Cardiac septum (tissue), 1 donor: ENCODE data around the gene ZNF548. TPM values are rescaled to one million over a fixed set of nuclear protein-coding genes. Genes with fewer than 3 reads are reported as not detected.

ENCODE experiments used
- DNase-seq: peaks from one replicate; pipeline ENCODE4 v3.0.0-alpha.2; 2020; ENCODE audit warnings: low spot score
- intact Hi-C: fragments of 100-400 bp; cut with DNase I; formaldehyde crosslinking; loops from one replicate; pipeline ENCODE4 v1.14.0; 2022
- total RNA-seq: library from RNA; stranded (reverse); fragmentation: NEBNext Ultra II Directional; extraction: Animal tissue kit (Norgen Biotek cat#: 25700); gene quantifications from one replicate; pipeline ENCODE4 v1.2.1, GENCODE V29; 2021
- donor health status: DM: no; HTN: no; CAD: no.

ZNF548 gene
- total RNA-seq, 1 donor from 2014 or later, result 16.1 TPM

DNA sequence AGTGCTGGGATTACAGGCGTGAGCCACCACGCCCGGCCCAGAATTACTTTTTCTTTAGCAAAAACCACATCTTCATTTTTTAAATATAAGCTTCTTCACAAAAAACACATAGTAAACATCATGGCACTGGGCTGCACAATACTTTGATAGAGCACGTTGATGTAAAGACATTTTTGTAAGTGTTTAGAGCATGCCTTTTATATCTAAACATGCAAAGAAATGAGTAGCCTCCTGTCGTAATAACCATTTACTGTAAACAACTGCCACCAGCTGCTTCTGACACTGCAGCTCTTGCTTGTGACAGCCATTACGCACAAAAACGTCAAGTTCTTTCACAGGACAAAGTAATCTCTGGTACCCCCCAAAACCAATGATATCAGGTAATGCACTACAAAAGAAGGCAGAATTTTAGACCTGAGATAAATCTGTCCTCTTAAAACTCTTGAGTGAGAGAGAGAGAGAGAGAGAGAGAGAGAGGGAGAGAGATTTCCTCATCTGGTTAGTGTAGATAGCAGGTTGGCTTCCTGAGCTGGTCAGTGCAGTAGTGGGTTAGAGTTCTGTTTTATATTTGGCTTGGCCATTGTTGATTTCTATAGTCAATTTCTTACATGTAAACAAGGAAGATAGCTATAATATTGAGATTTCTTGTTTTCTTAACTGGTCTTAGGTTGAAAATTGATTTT lies 6.7 kb upstream of the ZNF548 start:
- DNase-seq, result no peak
- intact Hi-C loops, result no loop called here

DNA sequence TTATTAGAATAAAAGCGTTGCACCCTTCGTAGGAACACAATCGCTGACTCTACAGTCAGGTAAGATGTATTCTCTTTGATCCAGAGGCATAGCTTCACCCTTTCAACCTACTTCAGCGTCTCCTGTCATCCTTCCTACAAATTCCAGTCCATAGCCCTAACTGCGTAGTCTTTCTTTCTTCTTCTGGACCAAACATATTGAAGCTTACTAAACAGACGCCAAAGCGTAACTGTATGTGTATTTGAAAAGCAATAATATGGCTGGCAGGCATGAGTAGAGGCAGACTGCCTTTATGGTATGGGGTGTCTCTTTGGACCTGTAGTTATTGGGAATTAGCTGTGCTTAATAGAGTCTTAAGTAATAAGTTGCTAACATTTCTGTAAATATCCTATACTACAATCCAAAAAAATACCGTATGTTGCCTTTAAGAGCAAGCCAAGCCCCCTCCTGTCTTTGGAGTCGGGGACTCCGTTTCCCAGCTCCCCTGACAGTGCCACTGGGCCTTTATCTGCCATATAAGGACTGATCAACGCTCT lies 392 bp upstream of the ZNF548 start:
- no peak for DNase-seq
- intact Hi-C loops, result loop anchor here (2.0 kb wide), 1 partner anchor 26 kb away; the partner anchor contains the start of genes TRAPPC2B and ZNF547

- no peak for DNase-seq
- intact Hi-C loops, result no loop called here
Measured at GRCh38 chr19:57395710-57396109, 6.1 kb downstream of the ZNF548 start.

- DNase-seq, result no peak
- intact Hi-C loops, result no loop called here
Measured at GRCh38 chr19:57398868-57399267, 9.2 kb downstream of the ZNF548 start.

DNA sequence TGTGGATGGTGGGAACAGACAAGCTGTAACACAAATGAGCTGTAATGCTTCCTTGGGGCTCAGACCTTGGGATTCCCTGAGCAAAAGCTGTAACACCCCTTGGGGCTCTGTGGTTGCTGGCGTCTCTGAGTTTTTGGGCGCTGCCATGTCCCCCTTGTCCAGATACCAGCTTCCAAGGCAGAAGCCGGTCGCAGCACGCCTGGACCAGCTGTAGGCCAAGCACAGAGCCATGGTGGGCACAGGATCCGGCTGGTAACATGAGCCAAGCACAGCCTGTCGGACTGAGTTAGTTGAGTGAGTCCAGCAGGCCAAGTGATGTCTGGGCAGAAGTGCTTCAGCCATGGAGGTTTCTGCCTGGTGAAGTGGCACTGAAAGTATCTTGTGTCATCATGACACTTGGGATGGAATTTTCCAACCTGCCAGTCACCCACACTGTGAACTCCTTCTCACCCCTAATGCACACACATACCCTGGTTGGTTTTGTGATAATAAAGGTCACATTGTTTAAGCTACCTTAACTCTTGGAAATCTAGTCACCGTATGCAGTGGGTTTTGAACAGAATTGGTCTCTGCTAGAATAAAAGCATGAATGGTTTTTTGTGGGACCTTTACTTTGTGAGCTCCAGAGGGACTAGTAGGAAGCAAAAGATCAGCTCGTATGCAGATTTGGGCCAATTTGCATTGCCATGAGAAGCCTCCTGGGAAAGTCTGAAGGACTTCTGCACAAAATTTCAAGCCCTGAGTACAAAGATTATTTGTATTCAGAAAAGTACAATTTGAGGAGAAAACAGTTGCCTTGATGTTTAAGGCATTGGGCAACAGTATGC lies 14.3 kb downstream of the ZNF548 start:
- intact Hi-C loops, result no loop called here
- DNase-seq, result no peak

- intact Hi-C loops, result no loop called here
- peak; percentile 78 for DNase-seq
Measured at GRCh38 chr19:57406516-57407123, 17.0 kb downstream of the ZNF548 start.

GRCh38 chr19:57410877-57411671 lies 21.4 kb downstream of the ZNF548 start, which contains the start of gene ZNF17:
ZNF17 (plus strand) TSS chr19:57411161; CDS start chr19:57413616, 2,455 bp downstream.
- intact Hi-C loops, result no loop called here
- DNase-seq, result peak; percentile 96

GRCh38 chr19:57419439-57419838 lies 29.8 kb downstream of the ZNF548 start:
- intact Hi-C loops, result no loop called here
- no peak for DNase-seq

GRCh38 chr19:57421037-57421436 lies 31.4 kb downstream of the ZNF548 start:
- intact Hi-C loops, result no loop called here
- no peak for DNase-seq

GRCh38 chr19:57434386-57435061 lies 44.9 kb downstream of the ZNF548 start:
- no peak for DNase-seq
- intact Hi-C loops, result no loop called here

- intact Hi-C loops, result no loop called here
Measured at GRCh38 chr19:57435062-57435978, 45.7 kb downstream of the ZNF548 start, which contains the start of gene ZNF749. ZNF749 (plus strand) TSS chr19:57435325; CDS start chr19:57435579, 254 bp downstream.

DNA sequence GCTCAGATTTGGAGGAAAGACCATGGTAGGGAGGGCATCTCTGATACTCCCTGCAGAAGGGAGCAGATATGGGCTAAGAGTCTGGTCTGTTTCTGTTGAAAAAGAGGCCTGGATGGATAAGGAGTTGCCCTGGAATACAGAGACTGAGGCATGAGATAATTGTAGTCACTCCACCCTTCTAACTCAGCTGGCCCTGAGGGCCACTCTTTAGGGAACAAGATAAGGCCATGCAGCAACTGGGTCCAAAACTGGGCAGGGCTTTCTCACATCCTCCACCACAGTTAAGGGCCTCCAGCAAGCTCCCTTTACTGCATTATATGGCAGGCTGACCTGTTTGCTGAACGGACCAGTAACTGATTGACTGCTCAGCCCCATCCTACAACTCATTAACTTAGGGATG lies 46.8 kb downstream of the ZNF548 start:
- DNase-seq, result no peak
- intact Hi-C loops, result no loop called here

More at GRCh38 chr19:57435062-57435978, 45.7 kb downstream of the ZNF548 start, which contains the start of gene ZNF749:
- peak; percentile 98 for DNase-seq

DNA sequence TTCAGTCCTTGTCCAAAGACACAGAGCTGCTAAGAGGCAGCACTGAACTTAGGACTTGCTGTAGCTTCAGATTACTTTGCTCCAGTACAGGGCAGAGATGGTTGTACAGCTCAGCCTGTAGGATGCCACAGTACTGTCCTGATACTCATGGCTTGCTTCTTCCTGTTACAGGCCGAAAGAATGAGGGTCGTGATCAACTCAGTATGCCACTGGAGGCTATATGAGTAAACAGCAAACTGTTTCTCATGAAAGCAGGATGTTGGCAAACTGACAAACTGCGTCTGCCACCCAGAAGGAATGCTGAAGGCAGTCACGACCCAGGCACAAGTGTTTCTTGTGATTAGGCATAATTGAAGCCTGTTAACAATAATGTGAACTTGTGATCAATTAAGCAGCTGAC lies 48.3 kb downstream of the ZNF548 start:
- no peak for DNase-seq
- intact Hi-C loops, result no loop called here

GRCh38 chr19:57438925-57439324 lies 49.3 kb downstream of the ZNF548 start:
- intact Hi-C loops, result no loop called here

GRCh38 chr19:57441979-57442752 lies 52.5 kb downstream of the ZNF548 start:
- intact Hi-C loops, result no loop called here
- DNase-seq, result no peak

More at GRCh38 chr19:57438925-57439324, 49.3 kb downstream of the ZNF548 start:
- no peak for DNase-seq

- intact Hi-C loops, result no loop called here
- DNase-seq, result no peak
Measured at GRCh38 chr19:57443121-57443696, 53.6 kb downstream of the ZNF548 start.
